NCI-H2196 (cell line): ENCODE measurements around the gene RPS4Y2.

Source experiments
- DNase-seq: peaks from one replicate; lab custom pipeline; 2025; ENCODE audit not compliant: unreplicated experiment; lab: John Stamatoyannopoulos, UW

RPS4Y2 gene

GRCh38 chrY:20755808-20756207, at the start of gene RPS4Y2:
TSS of gene RPS4Y2 (plus strand) at chrY:20756108. CDS start at chrY:20756164, 56 bp downstream.
- no peak for DNase-seq

DNA sequence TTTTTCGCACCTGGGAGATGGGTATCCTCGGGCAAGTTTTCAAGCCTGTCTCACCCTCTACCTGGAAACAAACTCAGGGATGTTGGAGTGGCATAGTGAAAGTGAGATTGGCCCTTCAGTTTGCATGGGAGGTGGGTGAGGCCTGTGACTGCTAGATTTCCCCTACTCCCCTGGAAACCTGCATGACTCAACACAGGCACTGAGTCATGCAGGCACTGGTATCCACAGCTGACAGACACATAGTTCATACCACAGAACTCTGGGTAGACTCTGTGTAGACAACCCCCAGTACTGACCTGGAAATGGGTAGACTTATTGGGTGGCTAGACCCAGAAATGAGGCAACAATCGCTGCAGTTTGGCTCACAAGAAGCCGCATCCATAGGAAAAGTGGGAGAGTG, 41.5 kb upstream of the RPS4Y2 start:
- DNase-seq, result no peak

- DNase-seq, result no peak
Observed at GRCh38 chrY:20726184-20726907, 29.6 kb upstream of the RPS4Y2 start.

- no peak for DNase-seq
Observed at GRCh38 chrY:20735200-20735599, 20.7 kb upstream of the RPS4Y2 start.

GRCh38 chrY:20739806-20740205, 16.1 kb upstream of the RPS4Y2 start:
- no peak for DNase-seq

GRCh38 chrY:20740609-20741008, 15.3 kb upstream of the RPS4Y2 start:
- DNase-seq, result no peak

DNA sequence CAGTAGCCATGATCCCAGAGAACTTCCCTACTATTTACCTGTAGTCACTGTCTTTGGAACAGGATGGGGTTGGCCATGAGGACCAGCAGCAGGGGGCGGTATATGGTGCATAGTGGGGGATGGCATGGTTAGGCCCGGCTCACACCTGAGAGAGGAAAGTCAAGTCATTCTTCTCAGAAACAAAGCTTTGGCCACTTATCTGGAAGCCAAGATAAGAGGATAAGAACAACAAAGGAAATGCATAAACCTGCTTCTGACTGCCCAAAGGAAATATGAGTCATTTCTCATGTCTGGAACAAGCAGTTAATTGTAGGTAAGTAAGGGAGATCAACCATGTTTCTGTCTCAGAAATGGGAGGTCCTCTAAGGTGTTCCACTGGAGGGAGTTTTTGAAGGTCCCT, 10.8 kb upstream of the RPS4Y2 start:
- no peak for DNase-seq

- no peak for DNase-seq
Observed at GRCh38 chrY:20746919-20747318, 9.0 kb upstream of the RPS4Y2 start.

DNA sequence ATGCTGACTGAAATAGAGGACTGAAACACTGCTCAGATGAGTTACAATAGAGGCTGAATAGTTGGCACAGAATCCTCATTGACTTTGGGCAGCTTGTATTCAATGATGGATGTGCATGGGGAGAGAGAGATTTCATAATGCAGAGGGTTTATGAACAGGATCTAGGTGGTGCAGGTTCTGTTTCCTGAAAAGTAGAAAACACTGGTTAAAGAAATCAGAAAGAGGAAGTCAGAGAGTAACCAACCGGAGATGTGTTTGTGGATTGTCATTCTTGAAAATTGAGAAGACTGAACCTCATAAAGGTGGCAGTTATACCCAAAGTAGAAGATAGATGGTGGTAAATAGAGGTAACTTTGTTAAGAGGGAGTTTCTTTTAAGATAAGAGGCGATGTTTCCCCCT, 8.0 kb downstream of the RPS4Y2 start:
- no peak for DNase-seq

DNA sequence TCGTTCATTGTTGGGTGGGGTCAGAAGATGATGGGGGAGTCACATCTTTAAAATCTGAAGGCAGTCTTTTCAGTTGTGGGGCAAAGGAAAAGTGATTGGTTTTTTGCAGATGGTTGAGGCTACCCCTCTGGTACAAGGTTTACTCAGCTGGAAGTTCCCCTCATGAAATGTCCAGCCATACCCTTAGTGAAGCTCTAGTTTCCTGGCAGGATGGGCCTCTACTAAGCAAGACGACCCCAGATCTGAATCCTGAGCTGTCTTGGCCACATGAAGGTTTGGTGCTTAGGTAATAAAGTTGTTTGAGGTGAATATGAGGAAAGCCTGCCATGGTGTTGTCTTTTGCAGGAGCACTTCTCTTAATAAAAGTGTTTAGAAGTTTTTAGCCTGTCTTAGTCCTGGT, 9.2 kb downstream of the RPS4Y2 start:
- DNase-seq, result no peak

GRCh38 chrY:20770755-20771154, 14.8 kb downstream of the RPS4Y2 start:
- DNase-seq, result no peak

DNA sequence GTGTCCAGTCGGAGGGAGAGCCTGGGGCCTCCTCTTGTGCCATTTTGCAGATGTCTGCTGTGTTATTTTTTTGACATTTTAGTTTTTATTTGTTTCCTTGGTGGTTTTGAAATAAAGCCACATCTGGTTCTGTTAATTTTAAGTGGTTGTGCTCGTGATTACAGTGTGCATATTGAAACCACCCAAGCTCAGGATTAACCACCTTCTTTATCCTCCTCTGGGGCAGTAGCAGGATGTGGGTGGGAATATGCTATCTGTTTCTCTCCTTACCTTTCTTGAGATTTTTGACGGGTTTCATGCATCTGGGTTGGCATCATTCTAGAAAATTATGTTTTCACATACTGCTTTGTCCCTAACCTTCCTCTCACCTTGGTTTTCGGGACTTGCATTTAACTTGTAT, 20.2 kb downstream of the RPS4Y2 start:
- DNase-seq, result no peak

DNA sequence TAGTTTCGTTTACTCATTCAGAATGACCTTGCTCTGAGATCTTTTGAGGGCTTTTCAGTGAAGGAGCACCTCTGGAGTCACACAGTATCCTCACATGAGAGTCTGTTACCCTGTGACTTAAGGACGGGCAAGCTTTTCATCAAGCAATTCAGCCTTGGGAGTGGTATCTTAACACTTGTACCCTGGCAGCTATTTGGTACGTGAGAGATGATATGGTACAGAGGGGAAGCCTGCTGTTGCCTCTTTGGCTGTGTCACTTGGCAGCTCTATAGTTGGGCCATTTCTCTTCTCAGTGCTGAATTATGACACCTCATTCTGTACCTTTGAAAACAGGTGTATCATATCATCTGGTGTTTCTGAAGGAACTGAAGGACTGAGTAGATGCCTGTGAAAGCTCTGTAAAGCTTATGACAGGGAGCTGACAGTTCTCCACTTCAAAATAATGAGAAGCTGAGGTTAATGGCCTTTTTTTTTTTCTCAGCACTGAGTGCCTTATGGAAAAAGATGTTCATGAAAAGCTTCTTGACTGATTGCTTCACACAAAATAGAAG, 24.3 kb downstream of the RPS4Y2 start:
- no peak for DNase-seq

- DNase-seq, result no peak
Observed at GRCh38 chrY:20780776-20781175, 24.9 kb downstream of the RPS4Y2 start.

DNA sequence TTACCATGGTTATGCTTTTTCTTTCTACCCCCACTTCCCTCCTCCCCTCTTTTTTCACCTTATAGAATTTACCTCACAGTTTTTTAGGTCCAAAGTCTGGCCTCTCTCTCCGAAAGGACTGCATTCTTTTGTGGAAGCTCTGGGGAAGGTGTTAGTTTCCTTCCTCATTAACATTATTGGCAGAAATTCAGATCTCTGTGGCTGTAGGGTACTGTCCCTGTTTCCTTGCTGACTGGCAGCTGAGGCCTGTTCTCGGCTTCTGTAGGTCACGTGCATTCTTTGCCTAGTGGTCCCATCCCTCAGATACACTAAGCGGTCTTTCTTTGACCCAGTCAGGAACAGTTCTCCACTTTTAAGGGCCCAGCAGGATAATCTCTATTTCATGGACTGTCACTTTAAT, 25.5 kb downstream of the RPS4Y2 start:
- no peak for DNase-seq

GRCh38 chrY:20784965-20785364, 29.1 kb downstream of the RPS4Y2 start:
- DNase-seq, result no peak

GRCh38 chrY:20787076-20787475, 31.2 kb downstream of the RPS4Y2 start:
- no peak for DNase-seq

DNA sequence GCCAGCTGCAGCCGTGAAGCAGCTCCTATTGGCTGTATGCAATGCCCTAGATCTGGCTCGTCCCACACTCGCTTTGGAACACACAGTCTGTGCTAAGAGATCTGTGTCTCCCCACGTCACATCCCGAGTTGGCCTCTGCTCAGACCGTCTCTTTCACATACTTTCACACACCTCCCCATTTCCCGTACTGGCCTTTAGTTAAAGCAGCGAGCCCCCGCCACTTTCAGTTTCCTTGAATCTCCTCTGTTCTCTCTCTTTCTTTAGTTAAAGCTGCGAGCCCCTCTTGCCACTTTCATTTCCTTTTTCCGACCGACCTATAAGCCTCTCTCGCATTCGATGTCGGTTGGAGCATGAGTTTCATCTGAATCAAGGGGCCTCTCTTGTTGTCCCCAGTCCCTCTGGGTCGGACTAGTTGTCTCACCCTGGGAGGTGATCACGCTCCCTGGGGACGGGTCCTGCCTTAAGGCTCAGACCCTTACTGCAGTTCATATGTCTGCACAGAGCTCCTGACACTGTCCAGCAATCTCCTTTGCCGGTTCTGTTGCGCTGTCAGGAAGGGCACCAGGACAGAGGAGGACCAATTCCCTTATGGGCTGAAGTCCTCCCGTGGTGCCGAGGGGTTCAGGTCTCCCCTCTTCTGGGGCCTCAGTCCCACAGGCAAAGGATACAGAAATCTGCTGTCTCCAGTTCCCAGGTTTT, 42.6 kb downstream of the RPS4Y2 start:
- no peak for DNase-seq

DNA sequence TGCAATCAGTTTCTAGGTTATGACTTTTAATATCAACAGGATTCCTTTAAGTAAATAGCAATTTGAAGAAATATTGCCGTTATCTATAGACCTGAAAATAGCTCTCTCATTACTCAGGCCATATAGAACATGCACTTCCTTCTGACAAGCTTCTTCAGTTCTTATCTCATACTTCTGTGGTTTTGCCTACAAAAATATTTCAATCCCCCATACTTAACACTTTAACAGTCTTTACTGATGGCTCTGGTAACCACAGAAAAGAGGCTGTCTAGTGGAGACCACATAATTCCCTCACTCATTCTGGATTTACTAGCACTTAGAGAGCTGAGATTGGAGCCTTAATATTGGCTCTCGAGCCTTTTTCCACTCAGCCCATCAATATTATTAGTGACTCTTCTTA, 46.8 kb downstream of the RPS4Y2 start:
- DNase-seq, result no peak

DNA sequence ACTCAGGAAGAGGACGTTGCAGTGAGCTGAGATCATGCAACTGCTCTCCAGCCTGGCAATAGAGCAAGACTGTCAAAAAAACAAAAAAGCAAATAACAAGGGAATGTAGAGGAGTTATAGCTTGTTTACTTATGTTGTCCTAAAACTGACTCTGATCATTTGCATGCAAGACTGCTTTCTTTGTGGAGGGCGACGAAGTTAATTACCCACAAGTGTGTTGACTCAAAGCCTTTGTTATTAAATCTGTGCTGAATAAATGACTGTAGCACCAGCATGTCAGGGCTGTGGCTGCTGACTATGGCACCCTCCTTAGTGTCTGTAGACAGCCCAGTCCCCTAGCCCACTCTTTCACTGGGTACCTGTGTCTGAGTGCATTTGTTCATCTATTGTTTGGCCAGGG, 50.3 kb downstream of the RPS4Y2 start:
- DNase-seq, result no peak

DNA sequence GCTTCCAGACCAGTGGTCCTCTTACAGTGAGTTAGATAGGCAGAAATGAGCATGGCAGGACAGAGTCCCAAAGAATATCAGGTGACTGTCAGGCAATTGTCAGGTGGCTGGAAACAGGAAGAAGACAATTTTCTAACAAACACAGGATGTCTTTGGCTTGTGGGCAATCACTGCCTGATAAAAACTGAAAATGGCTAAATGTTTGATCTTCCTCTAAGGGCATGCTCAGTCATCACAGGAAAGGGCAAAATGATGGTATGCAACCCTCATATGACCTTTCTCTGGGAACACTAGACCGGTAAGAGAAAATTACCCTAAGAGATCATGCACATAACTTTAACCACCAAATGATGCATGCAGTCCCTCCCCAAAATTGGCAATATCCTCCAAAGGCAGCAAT, 57.6 kb downstream of the RPS4Y2 start:
- DNase-seq, result no peak

DNA sequence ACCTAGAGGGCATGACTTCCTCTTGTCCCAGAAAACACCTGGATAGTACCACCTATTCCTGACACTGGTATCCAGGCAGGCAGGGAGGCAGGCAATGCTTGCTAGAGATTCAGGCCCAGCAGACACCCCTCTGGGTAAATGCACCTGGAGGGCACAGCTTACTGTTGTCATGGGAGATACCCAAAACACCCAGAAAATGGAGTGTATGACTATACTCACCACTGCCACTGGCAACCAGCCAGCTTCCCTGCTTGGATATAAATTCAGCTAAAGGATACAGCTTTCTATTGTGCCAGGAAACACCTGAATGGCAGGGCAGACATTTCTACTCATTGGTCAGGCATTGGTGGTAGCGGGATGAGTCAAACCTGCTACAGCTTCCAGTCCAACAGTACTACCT, 58.9 kb downstream of the RPS4Y2 start:
- no peak for DNase-seq
